GM21786 (cell line): Measurements from ENCODE around the gene FAM50B.

Experiments used
- ATAC-seq: cut with Tn5 transposase; IDR thresholded peaks from one replicate; pipeline ENCODE4 v1.9.1; 2021; ENCODE audit not compliant: unreplicated experiment

Gene FAM50B

GRCh38 chr6:3892603-3893002 lies 43.4 kb downstream of the FAM50B start:
- no peak for ATAC-seq

GRCh38 chr6:3893487-3893886 lies 44.3 kb downstream of the FAM50B start:
- no peak for ATAC-seq

GRCh38 chr6:3893917-3894316 lies 44.7 kb downstream of the FAM50B start:
- ATAC-seq = no peak

GRCh38 chr6:3894590-3895311 lies 45.6 kb downstream of the FAM50B start:
- ATAC-seq = no peak

GRCh38 chr6:3895312-3895653 lies 46.1 kb downstream of the FAM50B start:
- no peak for ATAC-seq

GRCh38 chr6:3895805-3896204 lies 46.6 kb downstream of the FAM50B start:
- no peak for ATAC-seq

GRCh38 chr6:3898265-3898994 lies 49.3 kb downstream of the FAM50B start:
- no peak for ATAC-seq

- ATAC-seq = no peak
Observed at GRCh38 chr6:3899061-3899460, 49.9 kb downstream of the FAM50B start.

- no peak for ATAC-seq
Observed at GRCh38 chr6:3899970-3900439, 50.8 kb downstream of the FAM50B start.
